ENCODE data around the gene IL25. TPM values are rescaled to one million over a fixed set of nuclear protein-coding genes. Genes with fewer than 3 reads are reported as not detected.

The IL25 gene
- total RNA-seq, 4 donors from 2014 or later, result not detected

GRCh38 chr14:23370221-23370620, 2.4 kb upstream of the IL25 start:
- Histone ChIP-seq H3K27me3 (peaks cover 4 to 12% (median 5%) of the 10 kb centered on the region in 3 donors), H3K9me3 (no peaks in the 10 kb centered on the region), H3K27ac (no peak overlapping the region), H3K4me1 (peaks cover 0 to 3% of the 10 kb centered on the region in 2 donors), H3K4me3 (no peak overlapping the region), H3K36me3 (no peaks in the 10 kb centered on the region)
- in situ Hi-C loops (cut with MboI; ENCODE audit: low sequenced_read_pairs in 4 of 4), result loop anchor here in 1 of 4 donors (10.0 kb wide), 1 partner anchor 105 kb away; no protein-coding TSS in a partner anchor
- no peak for ATAC-seq
- no peak for DNase-seq
- TF ChIP-seq POLR2A (IDR thresholded peaks at IDR 0.05) (no peak), CTCF (IDR thresholded peaks at IDR 0.05 in 4 of 5, conservative IDR thresholded peaks at IDR 0.05 in 1 of 5) (no peak)
- intact Hi-C loops (cut with DNase I; ENCODE audit: low total_unique reads), result no loop called here

DNA sequence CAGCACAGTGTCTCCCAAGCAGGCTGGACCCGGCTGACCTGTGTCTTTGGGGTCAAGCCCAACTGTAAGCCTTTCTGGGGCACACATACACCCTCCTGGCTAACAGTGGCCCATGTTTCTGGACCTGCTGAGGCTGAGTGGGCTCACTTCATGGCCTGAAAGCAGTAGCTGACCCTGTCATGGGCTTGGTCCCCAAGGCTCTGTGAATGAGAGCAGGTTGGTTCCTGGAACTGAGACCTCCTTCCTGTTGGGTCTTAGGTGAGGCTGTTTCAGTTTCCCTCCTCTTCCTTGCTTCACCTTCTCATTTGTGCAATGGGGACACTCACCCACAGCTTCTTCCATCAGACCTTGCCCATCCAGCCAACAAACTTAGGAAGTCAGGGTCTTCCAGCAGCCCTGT, 744 bp upstream of the IL25 start:
- Histone ChIP-seq H3K4me3 (no peak overlapping the region), H3K36me3 (no peaks in the 10 kb centered on the region), H3K9me3 (no peaks in the 10 kb centered on the region), H3K27ac (no peak overlapping the region), H3K4me1 (no peaks in the 10 kb centered on the region), H3K27me3 (peaks cover 0 to 3% (median 0%) of the 10 kb centered on the region in 3 donors)
- ATAC-seq (no peak), DNase-seq (no peak)
- intact Hi-C loops (cut with DNase I; ENCODE audit: low total_unique reads), result no loop called here
- in situ Hi-C loops (cut with MboI; ENCODE audit: low sequenced_read_pairs in 4 of 4), result loop anchor here in 1 of 4 donors (10.0 kb wide), 1 partner anchor 107 kb away; no protein-coding TSS in a partner anchor
- TF ChIP-seq POLR2A (IDR thresholded peaks at IDR 0.05), result no peak
- no peak for TF ChIP-seq CTCF (IDR thresholded peaks at IDR 0.05 in 4 of 5, conservative IDR thresholded peaks at IDR 0.05 in 1 of 5)

- intact Hi-C loops (cut with DNase I; ENCODE audit: low total_unique reads), result no loop called here
Measured at GRCh38 chr14:23373041-23373440, 432 bp downstream of the IL25 start.

DNA sequence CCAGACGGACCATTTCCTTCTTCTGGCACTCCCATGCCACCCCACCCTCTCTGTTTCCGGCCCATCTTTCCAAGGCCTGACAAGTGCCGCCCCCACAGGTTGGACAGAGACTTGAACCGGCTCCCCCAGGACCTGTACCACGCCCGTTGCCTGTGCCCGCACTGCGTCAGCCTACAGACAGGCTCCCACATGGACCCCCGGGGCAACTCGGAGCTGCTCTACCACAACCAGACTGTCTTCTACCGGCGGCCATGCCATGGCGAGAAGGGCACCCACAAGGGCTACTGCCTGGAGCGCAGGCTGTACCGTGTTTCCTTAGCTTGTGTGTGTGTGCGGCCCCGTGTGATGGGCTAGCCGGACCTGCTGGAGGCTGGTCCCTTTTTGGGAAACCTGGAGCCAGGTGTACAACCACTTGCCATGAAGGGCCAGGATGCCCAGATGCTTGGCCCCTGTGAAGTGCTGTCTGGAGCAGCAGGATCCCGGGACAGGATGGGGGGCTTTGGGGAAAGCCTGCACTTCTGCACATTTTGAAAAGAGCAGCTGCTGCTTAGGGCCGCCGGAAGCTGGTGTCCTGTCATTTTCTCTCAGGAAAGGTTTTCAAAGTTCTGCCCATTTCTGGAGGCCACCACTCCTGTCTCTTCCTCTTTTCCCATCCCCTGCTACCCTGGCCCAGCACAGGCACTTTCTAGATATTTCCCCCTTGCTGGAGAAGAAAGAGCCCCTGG, 3.1 kb downstream of the IL25 start:
- ATAC-seq, result no peak
- intact Hi-C loops (cut with DNase I; ENCODE audit: low total_unique reads), result loop anchor here (5.0 kb wide), 1 partner anchor 108 kb away; no protein-coding TSS in a partner anchor
- peak overlapping the region in 1 of 4 donors; percentile 48 for H3K27ac ChIP-seq
- H3K36me3 ChIP-seq, result no peaks in the 10 kb centered on the region
- no peak for TF ChIP-seq POLR2A (IDR thresholded peaks at IDR 0.05)
- TF ChIP-seq CTCF (IDR thresholded peaks at IDR 0.05 in 4 of 5, conservative IDR thresholded peaks at IDR 0.05 in 1 of 5), result no peak
- no peak for DNase-seq
- no peaks in the 10 kb centered on the region for H3K27me3 ChIP-seq
- no peak overlapping the region for H3K4me3 ChIP-seq
- H3K9me3 ChIP-seq, result no peaks in the 10 kb centered on the region
- H3K4me1 ChIP-seq, result no peaks in the 10 kb centered on the region
- in situ Hi-C loops (cut with MboI; ENCODE audit: low sequenced_read_pairs in 4 of 4), result loop anchor here in 1 of 4 donors (10.0 kb wide), 1 partner anchor 111 kb away; no protein-coding TSS in a partner anchor

More at GRCh38 chr14:23373041-23373440, 432 bp downstream of the IL25 start:
- Histone ChIP-seq H3K4me3 (no peak overlapping the region), H3K36me3 (no peaks in the 10 kb centered on the region), H3K4me1 (no peaks in the 10 kb centered on the region), H3K27ac (no peak overlapping the region), H3K9me3 (no peaks in the 10 kb centered on the region), H3K27me3 (no peaks in the 10 kb centered on the region)
- in situ Hi-C loops (cut with MboI; ENCODE audit: low sequenced_read_pairs in 4 of 4), result loop anchor here in 1 of 4 donors (10.0 kb wide), 1 partner anchor 108 kb away; no protein-coding TSS in a partner anchor
- ATAC-seq (peak in 1 of 2 donors; percentile 2), DNase-seq (peak in 1 of 2 donors; percentile 54)
- no peak for TF ChIP-seq CTCF (IDR thresholded peaks at IDR 0.05 in 4 of 5, conservative IDR thresholded peaks at IDR 0.05 in 1 of 5)
- TF ChIP-seq POLR2A (IDR thresholded peaks at IDR 0.05), result no peak

Data from gastrocnemius medialis (tissue), 4 donors.